GM19351 (cell line): ENCODE results near the gene UBALD2.
"Not testable (repeated sequence)": the region's sequence is repeated elsewhere in the genome, so short reads cannot be mapped to it uniquely, and the experiment has no call there.

Experiments
- ATAC-seq: cut with Tn5 transposase; IDR thresholded peaks from one replicate; pipeline ENCODE4 v1.9.1; 2021; ENCODE audit warnings: mild to moderate bottlenecking, moderate library complexity; ENCODE audit not compliant: unreplicated experiment

The UBALD2 gene

GRCh38 chr17:76243826-76244679 is 21.1 kb upstream of the UBALD2 start:
- no peak for ATAC-seq

- ATAC-seq: not testable (repeated sequence)
Measured at GRCh38 chr17:76244721-76245120, 20.4 kb upstream of the UBALD2 start.

- peak; percentile 98 for ATAC-seq
Measured at GRCh38 chr17:76246080-76247066, 18.8 kb upstream of the UBALD2 start.

GRCh38 chr17:76247304-76247703 is 17.8 kb upstream of the UBALD2 start:
- no peak for ATAC-seq

- no peak for ATAC-seq
Measured at GRCh38 chr17:76248013-76248782, 16.9 kb upstream of the UBALD2 start.

GRCh38 chr17:76250141-76250540 is 15.0 kb upstream of the UBALD2 start:
- ATAC-seq: no peak

- ATAC-seq: no peak
Measured at GRCh38 chr17:76251478-76252039, 13.6 kb upstream of the UBALD2 start.

GRCh38 chr17:76252040-76252954 is 12.9 kb upstream of the UBALD2 start:
- ATAC-seq: no peak

GRCh38 chr17:76252967-76253766 is 12.0 kb upstream of the UBALD2 start:
- ATAC-seq: not testable (repeated sequence)

- ATAC-seq: no peak
Measured at GRCh38 chr17:76253841-76254240, 11.3 kb upstream of the UBALD2 start.

- ATAC-seq: no peak
Measured at GRCh38 chr17:76254275-76254674, 10.9 kb upstream of the UBALD2 start.

GRCh38 chr17:76255801-76256429 is 9.2 kb upstream of the UBALD2 start:
- no peak for ATAC-seq

- ATAC-seq: not testable (repeated sequence)
Measured at GRCh38 chr17:76256430-76257050, 8.6 kb upstream of the UBALD2 start.

- no peak for ATAC-seq
Measured at GRCh38 chr17:76260220-76260619, 4.9 kb upstream of the UBALD2 start.

GRCh38 chr17:76260669-76261068 is 4.5 kb upstream of the UBALD2 start:
- no peak for ATAC-seq

- no peak for ATAC-seq
Measured at GRCh38 chr17:76261421-76262215, 3.5 kb upstream of the UBALD2 start.
